Activated CD4-positive, alpha-beta T cell treated with anti-CD3 and anti-CD28 coated beads, Interleukin-2, amount 50 U/mL, for 1 hour (primary cell): ENCODE measurements around the gene APCDD1.
"Not testable (repeated sequence)": the region's sequence is repeated elsewhere in the genome, so short reads cannot be mapped to it uniquely, and the experiment has no call there.

ENCODE experiments used
- DNase-seq: peaks from one replicate; pipeline ENCODE4 v3.0.0-alpha.2; 2020

Gene APCDD1

DNA sequence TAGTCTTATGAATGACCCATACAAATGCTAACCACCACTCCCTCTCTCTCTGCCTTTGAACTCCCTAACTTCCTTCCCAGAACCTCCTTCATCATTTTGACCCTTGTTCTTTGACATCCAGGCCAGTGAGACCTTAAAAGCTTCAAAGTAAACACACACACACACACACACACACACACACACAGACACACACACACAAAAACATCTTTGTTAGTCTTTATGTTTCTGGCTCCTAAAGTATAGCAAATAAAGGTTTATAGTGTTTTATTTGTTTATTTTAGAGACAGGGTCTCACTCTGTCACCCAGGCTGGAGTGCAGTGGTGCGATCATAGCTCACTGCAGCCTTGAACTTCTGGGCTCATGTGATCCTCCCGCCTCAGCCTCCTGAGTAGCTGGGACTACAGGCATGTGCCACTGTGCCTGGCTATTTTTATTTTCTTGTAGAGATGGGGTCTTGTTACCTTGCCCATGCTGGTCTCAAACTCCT is 9.8 kb downstream of the APCDD1 start:
- not testable (repeated sequence) for DNase-seq

DNA sequence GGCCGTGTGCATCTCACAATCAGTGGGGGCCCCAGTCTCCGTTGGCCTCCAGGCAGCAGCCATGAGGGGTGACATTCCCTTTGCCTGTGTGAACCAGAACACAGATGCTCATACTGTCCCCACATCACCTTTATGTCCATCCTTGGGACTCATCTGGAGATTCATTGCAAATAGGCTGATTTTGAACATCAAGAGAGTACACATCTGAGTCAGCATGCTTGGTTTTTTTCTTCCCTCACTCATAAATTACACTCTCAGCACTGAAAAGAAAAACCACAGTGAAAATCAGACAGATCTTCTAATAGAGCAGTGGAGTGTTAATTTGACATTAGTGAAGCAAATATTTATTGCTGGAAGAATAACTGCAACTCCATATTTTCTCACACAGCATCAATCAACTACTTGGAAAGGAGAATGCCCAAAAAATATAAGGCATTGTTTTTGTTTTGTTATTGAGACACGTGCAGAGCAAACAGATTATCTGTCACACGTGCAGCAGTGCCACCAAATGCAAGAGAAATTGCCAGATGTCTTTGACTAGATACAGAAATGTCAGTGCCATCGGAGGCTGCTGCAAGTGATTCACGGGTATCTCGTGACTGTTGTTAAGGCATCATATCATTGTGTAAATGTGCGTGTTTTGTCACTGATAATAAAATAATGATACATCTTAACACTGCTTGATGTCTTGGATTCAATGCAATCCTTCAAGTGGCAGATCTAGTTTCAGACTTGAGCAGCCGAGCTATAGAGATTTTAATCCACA is 10.9 kb downstream of the APCDD1 start:
- no peak for DNase-seq

DNA sequence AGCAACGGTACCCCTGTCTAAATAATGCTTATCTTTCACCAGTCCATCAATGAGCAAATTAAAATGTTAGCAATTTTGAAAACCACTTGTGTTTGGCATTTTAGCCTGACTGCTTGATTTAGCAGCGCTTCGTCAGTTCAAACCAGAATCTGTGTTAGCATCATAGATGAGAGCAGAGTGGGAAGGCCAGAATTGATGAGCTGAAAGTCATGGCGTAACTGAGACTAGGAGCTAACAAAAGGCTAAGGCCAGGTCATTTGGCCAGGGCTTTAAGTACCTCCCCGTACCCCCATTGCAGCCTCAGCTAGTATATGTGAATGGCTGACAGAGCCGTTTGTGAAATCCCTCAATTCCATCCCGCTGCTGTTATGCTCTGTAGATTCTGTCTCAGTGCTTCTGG is 16.0 kb downstream of the APCDD1 start:
- DNase-seq: no peak

GRCh38 chr18:10471574-10471973 is 17.1 kb downstream of the APCDD1 start:
- no peak for DNase-seq

DNA sequence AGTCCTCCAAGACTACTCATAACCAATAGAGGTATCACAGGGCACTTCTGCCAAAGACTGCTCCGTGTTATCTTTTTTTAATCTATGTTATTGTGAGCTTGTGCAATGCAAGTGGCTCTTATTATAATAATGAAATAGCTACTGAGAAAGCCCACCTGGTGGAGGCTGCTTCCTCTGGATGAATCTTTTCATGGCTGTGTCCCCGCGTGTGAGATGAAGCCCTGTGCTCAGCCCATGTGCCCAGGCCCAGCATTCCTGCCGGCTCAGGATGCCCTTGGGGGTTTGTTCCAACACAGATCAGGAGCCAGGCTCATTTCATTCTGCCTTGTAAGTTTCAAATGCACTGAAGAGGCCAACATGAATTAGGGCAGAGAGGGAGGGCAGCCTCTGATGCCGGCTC is 18.7 kb downstream of the APCDD1 start:
- DNase-seq: no peak

DNA sequence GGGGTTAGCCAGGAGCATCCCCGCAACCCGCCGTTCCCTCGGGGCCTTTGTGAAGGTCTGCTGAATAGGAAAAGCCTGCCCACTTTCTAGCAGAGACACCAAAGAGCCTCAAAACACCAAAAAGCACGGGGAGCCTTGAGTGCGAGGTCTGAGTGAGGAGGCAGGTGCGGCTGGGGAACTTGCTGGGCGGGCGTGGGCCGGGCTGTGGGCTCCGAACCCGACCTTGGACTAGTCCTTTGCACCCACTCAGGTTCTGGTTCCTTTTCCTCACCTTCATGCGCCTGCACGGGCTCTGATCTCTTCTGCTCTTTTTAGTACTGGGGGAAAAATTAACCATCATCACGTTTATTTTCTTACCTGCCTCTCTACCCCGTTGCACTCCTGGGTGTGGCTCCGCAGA is 19.9 kb downstream of the APCDD1 start:
- no peak for DNase-seq

DNA sequence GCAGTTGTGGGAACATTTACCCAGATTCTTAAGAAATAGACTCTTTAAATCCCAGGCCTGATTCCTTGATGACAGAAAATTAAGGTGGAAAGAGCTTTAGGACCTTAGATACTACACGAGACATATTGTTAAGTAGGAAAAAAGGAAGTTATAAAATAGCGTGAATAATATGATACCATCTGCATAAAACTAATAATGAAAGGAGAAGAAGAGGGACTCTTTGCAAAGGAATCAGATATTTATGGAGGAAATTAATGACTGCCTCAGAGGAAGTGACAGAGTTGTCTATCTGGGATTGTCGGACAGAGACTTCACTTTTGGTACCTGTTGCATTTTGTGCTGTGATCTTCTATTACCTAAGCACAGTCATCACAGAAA is 20.8 kb downstream of the APCDD1 start:
- no peak for DNase-seq

- DNase-seq: no peak
Measured at GRCh38 chr18:10475654-10476291, 21.3 kb downstream of the APCDD1 start.

GRCh38 chr18:10476338-10476791 is 21.9 kb downstream of the APCDD1 start:
- no peak for DNase-seq

DNA sequence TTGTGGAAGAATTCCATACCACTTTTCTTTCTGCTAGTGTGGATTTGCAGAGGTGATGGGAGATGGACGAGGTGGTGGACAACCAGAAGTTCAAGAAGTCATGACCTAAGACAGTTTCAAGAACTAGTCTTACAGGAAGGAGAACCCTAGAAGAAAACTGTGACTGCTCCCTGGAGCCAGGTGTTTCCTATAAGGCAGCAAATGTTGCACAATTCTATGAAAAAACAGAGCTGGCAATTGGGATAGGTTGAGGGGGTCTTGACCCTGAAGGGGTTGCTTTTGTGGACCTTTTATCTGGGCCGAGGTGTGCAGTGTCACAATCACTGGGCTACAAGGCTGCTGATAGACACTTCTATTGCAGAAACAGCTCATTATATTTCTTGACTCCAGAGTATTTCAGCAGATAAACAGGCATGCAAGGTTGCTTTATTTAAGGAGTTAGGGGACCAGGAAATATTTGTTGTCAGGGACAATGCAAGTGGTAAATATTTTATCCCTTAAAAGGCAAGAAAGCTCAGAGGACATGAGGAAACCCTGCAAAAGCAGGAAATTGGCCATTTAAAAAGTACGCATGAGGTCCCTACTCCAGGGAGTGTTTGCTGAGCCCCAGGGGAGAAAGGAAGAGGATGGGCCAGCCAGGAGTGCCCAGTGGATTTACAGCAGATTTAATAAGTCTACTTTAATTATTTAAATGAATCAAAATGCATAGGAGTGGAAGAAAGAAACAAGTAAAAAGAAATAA is 22.9 kb downstream of the APCDD1 start:
- no peak for DNase-seq

- no peak for DNase-seq
Measured at GRCh38 chr18:10477863-10478260, 23.4 kb downstream of the APCDD1 start.

GRCh38 chr18:10481831-10482230 is 27.4 kb downstream of the APCDD1 start:
- DNase-seq: no peak

GRCh38 chr18:10482363-10482984 is 28.0 kb downstream of the APCDD1 start:
- no peak for DNase-seq

GRCh38 chr18:10482985-10483949 is 28.8 kb downstream of the APCDD1 start:
- DNase-seq: no peak

DNA sequence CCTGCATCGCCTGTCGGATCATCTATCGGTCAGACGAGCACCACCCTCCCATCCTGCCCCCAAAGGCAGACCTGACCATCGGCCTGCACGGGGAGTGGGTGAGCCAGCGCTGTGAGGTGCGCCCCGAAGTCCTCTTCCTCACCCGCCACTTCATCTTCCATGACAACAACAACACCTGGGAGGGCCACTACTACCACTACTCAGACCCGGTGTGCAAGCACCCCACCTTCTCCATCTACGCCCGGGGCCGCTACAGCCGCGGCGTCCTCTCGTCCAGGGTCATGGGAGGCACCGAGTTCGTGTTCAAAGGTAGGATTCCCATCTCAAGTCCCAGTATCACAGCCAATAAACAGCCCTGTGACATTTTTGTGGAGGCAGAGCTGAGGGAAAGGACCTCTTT is 31.0 kb downstream of the APCDD1 start:
- no peak for DNase-seq

- no peak for DNase-seq
Measured at GRCh38 chr18:10486362-10486761, 31.9 kb downstream of the APCDD1 start.

DNA sequence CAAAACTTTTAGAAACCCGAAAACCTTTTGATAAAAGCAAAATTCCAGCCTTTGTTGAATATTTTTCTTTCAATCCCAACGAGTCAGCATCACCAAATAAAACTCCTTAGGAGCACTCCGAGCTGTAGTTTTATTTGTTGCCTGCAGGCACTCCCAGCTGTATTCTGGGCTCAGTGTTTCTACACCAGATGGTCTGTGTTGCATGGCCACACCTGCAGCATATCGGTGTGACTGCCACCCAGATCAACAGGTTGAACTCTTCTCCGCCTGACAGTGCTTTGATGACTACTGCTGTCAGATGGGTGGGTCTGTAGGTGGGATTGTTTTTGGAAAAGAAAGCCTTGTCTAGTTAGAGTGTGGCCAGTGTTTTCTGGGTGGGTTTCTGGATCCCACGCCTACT is 32.7 kb downstream of the APCDD1 start:
- DNase-seq: no peak

DNA sequence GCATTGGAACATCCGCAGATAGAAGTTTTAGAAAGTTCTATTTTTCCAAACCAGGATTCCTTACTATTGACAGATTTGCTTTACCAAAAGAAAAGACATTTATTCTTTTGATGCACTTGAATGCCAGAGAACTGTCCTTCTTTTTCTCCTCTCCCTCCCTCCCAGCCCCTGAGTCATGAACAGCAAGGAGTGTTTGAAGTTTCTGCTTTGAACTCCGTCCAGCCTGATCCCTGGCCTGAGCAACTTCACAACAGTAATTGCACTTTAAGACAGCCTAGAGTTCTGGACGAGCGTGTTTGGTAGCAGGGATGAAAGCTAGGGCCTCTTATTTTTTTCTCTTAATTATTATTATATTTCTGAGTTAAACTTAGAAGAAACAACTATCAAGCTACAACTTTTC is 33.6 kb downstream of the APCDD1 start:
- DNase-seq: no peak

- DNase-seq: peak; percentile 42
Measured at GRCh38 chr18:10490401-10491165, 36.1 kb downstream of the APCDD1 start.

GRCh38 chr18:10495936-10496335 is 41.5 kb downstream of the APCDD1 start:
- DNase-seq: no peak

DNA sequence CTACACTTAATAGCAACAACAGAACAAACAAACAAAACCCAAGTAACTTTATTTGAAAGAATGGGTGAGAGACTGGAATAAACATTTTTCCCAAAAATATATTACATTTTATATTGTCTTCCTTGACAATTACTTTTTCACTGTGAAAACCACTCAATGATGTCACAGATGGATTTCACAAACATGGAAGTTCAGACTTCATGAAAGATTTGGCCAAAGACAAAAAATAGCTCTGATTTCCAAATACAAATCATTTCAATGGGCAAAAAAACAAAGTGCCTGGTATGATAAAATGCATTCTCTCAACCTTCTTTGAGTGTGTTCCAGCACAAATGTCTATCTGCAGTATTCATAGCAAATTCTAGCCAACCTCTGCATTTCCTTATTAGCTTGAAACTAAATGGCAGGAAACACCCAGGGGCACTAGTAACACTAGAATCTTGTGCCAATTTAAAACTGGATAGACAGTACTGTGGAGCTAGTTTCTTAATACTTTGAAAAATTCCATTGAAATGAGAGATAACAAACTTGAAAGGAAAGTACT is 42.8 kb downstream of the APCDD1 start:
- no peak for DNase-seq
